H7 (cell line): ENCODE measurements around the gene SLC35F3. TPM values are rescaled to one million over a fixed set of nuclear protein-coding genes. Genes with fewer than 3 reads are reported as not detected.
"Not testable (repeated sequence)": the region's sequence is repeated elsewhere in the genome, so short reads cannot be mapped to it uniquely, and the experiment has no call there.

ENCODE experiments used
- DNase-seq: peaks from one replicate; pipeline ENCODE4 v3.0.0; 2012
- H3K27me3 ChIP-seq: 2 replicates; pipeline ENCODE4 v1.6.0; 2011; ENCODE audit warnings: mild to moderate bottlenecking, low read length; ENCODE audit not compliant: control insufficient read depth, insufficient read depth
- H3K36me3 ChIP-seq: replicated peaks from 2 replicates; pipeline ENCODE4 v1.5.1; 2011; ENCODE audit warnings: low read length; ENCODE audit not compliant: control insufficient read depth, insufficient read depth
- H3K4me3 ChIP-seq: 2 replicates; pipeline ENCODE4 v1.5.1; 2011; ENCODE audit warnings: low read depth, mild to moderate bottlenecking, control low read depth, low read length, moderate library complexity; ENCODE audit not compliant: insufficient read depth
- total RNA-seq: library from RNA; depleted of rRNA; stranded (reverse); fragments of >200 nt; shearing (Covaris generic); gene quantifications from 2 replicates; pipeline ENCODE4 v1.2.3, GENCODE V29; 2014

The SLC35F3 gene
- total RNA-seq, 1 experiment from 2014 or later = 7.2 TPM

- H3K27me3 ChIP-seq = no peaks in the 10 kb centered on the region
- H3K36me3 ChIP-seq = no peaks in the 10 kb centered on the region
- no peak overlapping the region for H3K4me3 ChIP-seq
- DNase-seq = no peak
These were observed 222.7 kb downstream of the SLC35F3 start for GRCh38 chr1:234127026-234127671.

DNA sequence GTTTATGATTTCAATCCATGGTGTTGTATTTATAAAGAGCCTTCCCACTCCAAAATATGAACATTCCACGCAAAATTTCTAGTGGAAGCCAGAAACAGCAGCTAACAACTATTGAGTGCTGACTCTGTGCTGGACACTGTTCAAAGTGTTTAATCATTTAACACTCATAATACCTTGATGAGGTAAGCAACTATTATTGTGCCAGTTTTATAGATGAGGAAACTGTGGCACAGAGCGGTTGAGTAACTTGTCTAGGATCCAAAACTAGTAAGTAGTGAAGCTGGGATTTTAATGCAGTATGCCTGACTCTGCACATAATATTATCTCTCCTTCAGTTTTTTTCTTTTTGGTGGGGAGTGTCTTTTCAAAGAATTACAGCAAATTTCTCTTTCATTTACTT lies 228.3 kb downstream of the SLC35F3 start:
- H3K27me3 ChIP-seq = no peaks in the 10 kb centered on the region
- no peaks in the 10 kb centered on the region for H3K36me3 ChIP-seq
- no peak overlapping the region for H3K4me3 ChIP-seq
- DNase-seq = no peak

GRCh38 chr1:234134878-234135277 lies 230.4 kb downstream of the SLC35F3 start:
- no peak for DNase-seq
- Histone ChIP-seq H3K36me3 (no peaks in the 10 kb centered on the region), H3K27me3 (no peaks in the 10 kb centered on the region), H3K4me3 (no peak overlapping the region)

- Histone ChIP-seq H3K36me3 (no peaks in the 10 kb centered on the region), H3K4me3 (no peak overlapping the region), H3K27me3 (no peaks in the 10 kb centered on the region)
- no peak for DNase-seq
These were observed 231.0 kb downstream of the SLC35F3 start for GRCh38 chr1:234135501-234135900.

- DNase-seq = no peak
- Histone ChIP-seq H3K36me3 (no peaks in the 10 kb centered on the region), H3K27me3 (no peaks in the 10 kb centered on the region), H3K4me3 (no peak overlapping the region)
These were observed 231.6 kb downstream of the SLC35F3 start for GRCh38 chr1:234136073-234136472.

DNA sequence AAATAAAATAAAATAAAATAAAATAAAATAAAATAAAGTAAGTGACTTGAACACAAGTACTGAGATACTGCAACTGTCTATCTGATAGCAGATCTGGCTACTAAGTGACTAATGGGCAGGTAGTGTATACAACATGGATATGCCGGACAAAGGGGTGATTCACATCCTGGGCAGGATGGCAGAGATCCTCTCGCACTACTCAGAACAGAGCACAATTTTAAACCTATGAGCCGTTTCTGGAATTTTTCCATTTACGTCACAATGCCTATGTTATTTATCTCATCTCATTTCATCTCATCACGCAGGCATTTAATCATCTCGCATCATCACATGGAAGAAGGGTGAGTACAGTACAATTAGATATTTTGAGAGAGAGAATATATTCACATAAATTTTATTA lies 235.5 kb downstream of the SLC35F3 start:
- Histone ChIP-seq H3K27me3 (no peaks in the 10 kb centered on the region), H3K4me3 (no peak overlapping the region), H3K36me3 (no peaks in the 10 kb centered on the region)
- no peak for DNase-seq

GRCh38 chr1:234140388-234140787 lies 235.9 kb downstream of the SLC35F3 start:
- Histone ChIP-seq H3K4me3 (no peak overlapping the region), H3K27me3 (no peaks in the 10 kb centered on the region), H3K36me3 (no peaks in the 10 kb centered on the region)
- DNase-seq = no peak

GRCh38 chr1:234141006-234141405 lies 236.5 kb downstream of the SLC35F3 start:
- Histone ChIP-seq H3K4me3 (no peak overlapping the region), H3K27me3 (no peaks in the 10 kb centered on the region), H3K36me3 (no peaks in the 10 kb centered on the region)
- DNase-seq = no peak

DNA sequence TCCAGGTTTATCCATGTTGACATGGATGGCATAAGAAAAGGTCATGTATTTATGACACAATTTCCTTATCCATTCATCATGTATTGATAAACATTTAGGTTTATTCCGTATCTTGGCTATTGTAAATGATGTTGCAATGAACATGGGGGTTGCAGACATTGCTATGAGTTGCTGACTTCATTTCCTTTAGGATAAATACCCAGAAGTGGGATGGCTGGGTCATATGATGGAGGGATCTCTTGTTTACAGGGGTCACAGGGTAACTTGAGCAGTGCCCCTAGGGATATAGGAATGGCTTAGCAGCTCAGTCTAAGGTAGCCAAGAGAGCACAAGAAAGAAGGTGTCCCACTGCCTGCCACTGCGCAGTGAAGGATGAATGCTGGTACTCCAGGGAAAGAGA lies 239.2 kb downstream of the SLC35F3 start:
- H3K4me3 ChIP-seq = no peak overlapping the region
- DNase-seq = no peak
- no peaks in the 10 kb centered on the region for H3K27me3 ChIP-seq
- no peaks in the 10 kb centered on the region for H3K36me3 ChIP-seq

- DNase-seq = no peak
- Histone ChIP-seq H3K36me3 (no peaks in the 10 kb centered on the region), H3K27me3 (no peaks in the 10 kb centered on the region), H3K4me3 (no peak overlapping the region)
These were observed 240.4 kb downstream of the SLC35F3 start for GRCh38 chr1:234144901-234145300.

DNA sequence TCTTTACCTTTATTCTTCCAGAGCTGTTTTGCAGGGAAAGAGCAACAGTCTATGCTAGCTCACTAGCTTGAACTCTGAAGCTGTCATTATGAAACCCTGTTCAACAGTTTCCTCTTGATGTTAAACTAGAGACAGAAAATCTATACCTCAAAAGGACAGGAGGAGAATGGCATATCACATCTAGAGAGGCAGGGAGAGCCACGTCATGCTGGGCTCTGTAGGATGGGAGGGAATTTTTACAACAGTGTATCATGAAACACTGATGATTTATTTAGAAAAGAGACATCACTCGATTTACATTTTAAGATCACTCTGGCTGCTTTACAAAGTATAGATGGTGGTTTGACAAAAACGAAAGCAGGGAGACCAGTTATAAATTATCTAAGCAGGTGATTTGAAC lies 243.9 kb downstream of the SLC35F3 start:
- Histone ChIP-seq H3K27me3 (no peaks in the 10 kb centered on the region), H3K36me3 (no peaks in the 10 kb centered on the region), H3K4me3 (no peak overlapping the region)
- no peak for DNase-seq

- Histone ChIP-seq H3K36me3 (no peaks in the 10 kb centered on the region), H3K4me3 (no peak overlapping the region), H3K27me3 (no peaks in the 10 kb centered on the region)
- no peak for DNase-seq
These were observed 244.3 kb downstream of the SLC35F3 start for GRCh38 chr1:234148816-234149215.

GRCh38 chr1:234149217-234149616 lies 244.7 kb downstream of the SLC35F3 start:
- Histone ChIP-seq H3K36me3 (no peaks in the 10 kb centered on the region), H3K4me3 (no peak overlapping the region), H3K27me3 (no peaks in the 10 kb centered on the region)
- DNase-seq = no peak

DNA sequence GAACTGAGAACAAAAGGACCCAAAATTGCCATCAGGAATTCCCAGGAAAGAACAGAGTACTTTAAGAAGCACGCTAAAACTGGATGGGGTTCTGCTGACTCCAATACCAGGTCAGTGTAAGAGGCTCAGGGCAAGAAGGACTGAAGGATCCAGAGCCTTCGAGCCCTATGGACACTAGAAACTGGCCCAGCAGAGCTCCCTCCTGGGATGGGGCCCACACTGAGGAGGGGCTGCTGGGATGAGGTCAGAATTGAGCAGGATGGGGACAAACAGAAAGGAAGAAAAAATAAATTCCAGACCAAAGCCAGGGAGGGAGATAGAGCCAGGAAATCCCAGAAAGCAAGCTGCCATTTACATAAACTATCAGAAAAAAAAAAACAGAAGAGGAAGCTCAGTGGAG lies 246.4 kb downstream of the SLC35F3 start:
- DNase-seq = peak; percentile 9
- Histone ChIP-seq H3K27me3 (no peaks in the 10 kb centered on the region), H3K4me3 (no peak overlapping the region), H3K36me3 (no peaks in the 10 kb centered on the region)

GRCh38 chr1:234152344-234152743 lies 247.9 kb downstream of the SLC35F3 start:
- H3K4me3 ChIP-seq, DNase-seq, H3K36me3 ChIP-seq, H3K27me3 ChIP-seq: not testable (repeated sequence)
